D721Med (cell line): ENCODE measurements around the gene ARID4B.

Experiments
- DNase-seq: peaks from one replicate; pipeline ENCODE4 v3.0.0; 2011; ENCODE audit warnings: low spot score; ENCODE audit not compliant: insufficient read length
- FAIRE-seq: peaks from 2 replicates; lab custom pipeline; 2011; peaks lifted over from hg19 to GRCh38; lab: Jason Lieb, UNC
- CTCF ChIP-seq: IDR thresholded peaks from 2 replicates; pipeline ENCODE4 v1.5.1; 2012; ENCODE audit warnings: mild to moderate bottlenecking, control low read depth; ENCODE audit not compliant: insufficient read depth; ENCODE audit errors: missing control alignments

The ARID4B gene

GRCh38 chr1:235342471-235342870, 14.5 kb upstream of the ARID4B start:
- no peak for TF ChIP-seq CTCF
- no peak for DNase-seq
- peak; percentile 99 for FAIRE-seq

- DNase-seq, result no peak
- TF ChIP-seq CTCF, result no peak
- FAIRE-seq, result no peak
Observed at GRCh38 chr1:235342039-235342438, 14.1 kb upstream of the ARID4B start.

- peak; percentile 71 for FAIRE-seq
- no peak for TF ChIP-seq CTCF
- DNase-seq, result no peak
Observed at GRCh38 chr1:235341334-235341733, 13.4 kb upstream of the ARID4B start.

GRCh38 chr1:235339746-235340145, 11.8 kb upstream of the ARID4B start:
- DNase-seq (no peak), FAIRE-seq (no peak)
- TF ChIP-seq CTCF, result no peak

GRCh38 chr1:235336903-235337302, 8.9 kb upstream of the ARID4B start:
- FAIRE-seq (peak; percentile 11), DNase-seq (no peak)
- no peak for TF ChIP-seq CTCF

- no peak for TF ChIP-seq CTCF
- DNase-seq (no peak), FAIRE-seq (peak; percentile 61)
Observed at GRCh38 chr1:235331401-235331800, 3.4 kb upstream of the ARID4B start.

GRCh38 chr1:235330918-235331285, 2.9 kb upstream of the ARID4B start:
- no peak for TF ChIP-seq CTCF
- DNase-seq (no peak), FAIRE-seq (peak; percentile 71)
